GM23338 (cell line): ENCODE measurements around the gene MAN2A2. TPM values are rescaled to one million over a fixed set of nuclear protein-coding genes. Genes with fewer than 3 reads are reported as not detected.

ENCODE experiments used
- ATAC-seq: fragments of 200-7000 bp; cut with Tn5 transposase; 3 replicates; pipeline ENCODE4 v1.9.1; 2020
- DNase-seq: peaks from one replicate; pipeline ENCODE4 v3.0.0-alpha.2; 2015; ENCODE audit warnings: low spot score
- H2AFZ ChIP-seq: fragments of 200-600 bp; sonication (generic); 2 replicates; pipeline ENCODE4 v1.8.0; 2016; ENCODE audit warnings: antibody characterized with exemption, mild to moderate bottlenecking, moderate library complexity
- H3F3A ChIP-seq: fragments of 200-600 bp; sonication (generic); replicated peaks from 2 replicates; pipeline ENCODE4 v1.8.0; 2017; ENCODE audit warnings: antibody characterized with exemption, mixed run types, low read depth
- H3K27ac ChIP-seq: fragments of 200-600 bp; sonication (generic); 2 replicates; pipeline ENCODE4 v1.6.1; 2016; ENCODE audit warnings: low read depth
- H3K27me3 ChIP-seq: fragments of 200-600 bp; sonication (generic); 2 replicates; pipeline ENCODE4 v1.8.0; 2016; ENCODE audit warnings: mild to moderate bottlenecking, mixed run types, moderate library complexity; ENCODE audit not compliant: insufficient read depth
- H3K36me3 ChIP-seq: fragments of 200-600 bp; sonication (generic); 2 replicates; pipeline ENCODE4 v1.8.0; 2016; ENCODE audit warnings: mild to moderate bottlenecking; ENCODE audit not compliant: insufficient read depth
- H3K4me1 ChIP-seq: fragments of 200-600 bp; sonication (generic); 2 replicates; pipeline ENCODE4 v1.8.0; 2016; ENCODE audit warnings: mild to moderate bottlenecking, moderate library complexity; ENCODE audit not compliant: insufficient read depth
- H3K4me2 ChIP-seq: fragments of 200-600 bp; sonication (generic); 2 replicates; pipeline ENCODE4 v1.7.1; 2017; ENCODE audit warnings: mixed run types
- H3K4me3 ChIP-seq: fragments of 200-600 bp; sonication (generic); 2 replicates; pipeline ENCODE4 v1.6.1; 2016; ENCODE audit warnings: mixed run types
- H3K79me2 ChIP-seq: fragments of 200-600 bp; sonication (generic); replicated peaks from 2 replicates; pipeline ENCODE4 v1.8.0; 2017; ENCODE audit warnings: mild to moderate bottlenecking; ENCODE audit not compliant: insufficient read depth
- H3K9me2 ChIP-seq: fragments of 200-600 bp; sonication (generic); 2 replicates; pipeline ENCODE4 v1.8.0; 2017; ENCODE audit not compliant: insufficient read depth
- H4K20me1 ChIP-seq: fragments of 200-600 bp; sonication (generic); replicated peaks from 2 replicates; pipeline ENCODE4 v1.8.0; 2017; ENCODE audit warnings: mild to moderate bottlenecking; ENCODE audit not compliant: insufficient read depth
- H3K27ac Mint-ChIP-seq: 2 replicates; pipeline ENCODE4 v1.8.0; 2020; ENCODE audit warnings: inconsistent platforms, mild to moderate bottlenecking, moderate library complexity, mixed read lengths
- H3K27me3 Mint-ChIP-seq: 3 replicates; pipeline ENCODE4 v1.8.0; 2022; ENCODE audit warnings: low read depth, mild to moderate bottlenecking, moderate library complexity, mixed read lengths, inconsistent platforms; ENCODE audit not compliant: insufficient read depth, poor library complexity
- H3K36me3 Mint-ChIP-seq: 3 replicates; pipeline ENCODE4 v1.8.0; 2021; ENCODE audit warnings: low read depth, mild to moderate bottlenecking, inconsistent platforms, moderate library complexity, mixed read lengths
- H3K4me1 Mint-ChIP-seq: 3 replicates; pipeline ENCODE4 v1.8.0; 2020; ENCODE audit warnings: mild to moderate bottlenecking, inconsistent platforms, mixed read lengths
- H3K4me3 Mint-ChIP-seq: 3 replicates; pipeline ENCODE4 v1.8.0; 2021; ENCODE audit warnings: moderate library complexity, mild to moderate bottlenecking, inconsistent platforms, mixed read lengths
- H3K9me3 Mint-ChIP-seq: 3 replicates; pipeline ENCODE4 v1.8.0; 2020; ENCODE audit warnings: moderate library complexity, mild to moderate bottlenecking, inconsistent platforms, mixed read lengths
- CREB1 ChIP-seq: fragments of 250-450 bp; sonication (Bioruptor Pico); IDR thresholded peaks from 2 replicates; pipeline ENCODE4 v1.5.0; 2020; ENCODE audit warnings: low read depth, mild to moderate bottlenecking, moderate library complexity
- CTCF ChIP-seq, 2 experiments: fragments of 200-600 bp in 1 of 2; sonication (generic) in 1 of 2; conservative IDR thresholded peaks; 2 replicates each; pipeline versions ENCODE4 v1.5.1 to v1.6.1; 2016 to 2017; ENCODE audit warnings: antibody characterized with exemption in 2 of 2, low read depth in 2 of 2, mild to moderate bottlenecking in 2 of 2, moderate library complexity in 1 of 2
- EZH2 ChIP-seq: fragments of 200-600 bp; sonication (generic); IDR thresholded peaks from one replicate; pipeline ENCODE4 v1.8.0; 2017; ENCODE audit warnings: antibody characterized with exemption, mild to moderate bottlenecking, low read depth; ENCODE audit not compliant: unreplicated experiment
- JUNB ChIP-seq: IDR thresholded peaks from one replicate; pipeline ENCODE4 v1.6.1; 2016; ENCODE audit warnings: antibody characterized with exemption; ENCODE audit not compliant: unreplicated experiment
- POLR2AphosphoS5 ChIP-seq: IDR thresholded peaks from 2 replicates; pipeline ENCODE4 v1.6.1; 2016; ENCODE audit warnings: antibody characterized with exemption, low read depth
- REST ChIP-seq: IDR thresholded peaks from one replicate; pipeline ENCODE4 v1.6.1; 2018; ENCODE audit warnings: antibody characterized with exemption; ENCODE audit not compliant: unreplicated experiment
- ZNF462 ChIP-seq: fragments of 250-450 bp; sonication (Bioruptor Pico); IDR thresholded peaks from 2 replicates; pipeline ENCODE4 v1.5.0; 2020; ENCODE audit warnings: mild to moderate bottlenecking, moderate library complexity
- polyA plus RNA-seq: library from polyadenylated mRNA; unstranded; fragments of >200 nt; fragmentation: Nextera tagmentation; extraction: Ambion mirVana; gene quantifications from 2 replicates; pipeline ENCODE4 v1.2.1, GENCODE V29; 2016
- total RNA-seq: library from RNA; depleted of rRNA; stranded (reverse); fragments of >200 nt; shearing (Covaris generic); gene quantifications from 2 replicates; pipeline ENCODE4 v1.2.3, GENCODE V29; 2014
- TF ChIP-seq, protein P1 (sequence below): IDR thresholded peaks from 2 replicates; pipeline ENCODE4 v1.6.1; 2016; ENCODE audit warnings: antibody characterized with exemption

Gene MAN2A2
- total and polyA plus RNA-seq, 2 experiments from 2014 or later = 8.2 to 17.1 TPM

DNA sequence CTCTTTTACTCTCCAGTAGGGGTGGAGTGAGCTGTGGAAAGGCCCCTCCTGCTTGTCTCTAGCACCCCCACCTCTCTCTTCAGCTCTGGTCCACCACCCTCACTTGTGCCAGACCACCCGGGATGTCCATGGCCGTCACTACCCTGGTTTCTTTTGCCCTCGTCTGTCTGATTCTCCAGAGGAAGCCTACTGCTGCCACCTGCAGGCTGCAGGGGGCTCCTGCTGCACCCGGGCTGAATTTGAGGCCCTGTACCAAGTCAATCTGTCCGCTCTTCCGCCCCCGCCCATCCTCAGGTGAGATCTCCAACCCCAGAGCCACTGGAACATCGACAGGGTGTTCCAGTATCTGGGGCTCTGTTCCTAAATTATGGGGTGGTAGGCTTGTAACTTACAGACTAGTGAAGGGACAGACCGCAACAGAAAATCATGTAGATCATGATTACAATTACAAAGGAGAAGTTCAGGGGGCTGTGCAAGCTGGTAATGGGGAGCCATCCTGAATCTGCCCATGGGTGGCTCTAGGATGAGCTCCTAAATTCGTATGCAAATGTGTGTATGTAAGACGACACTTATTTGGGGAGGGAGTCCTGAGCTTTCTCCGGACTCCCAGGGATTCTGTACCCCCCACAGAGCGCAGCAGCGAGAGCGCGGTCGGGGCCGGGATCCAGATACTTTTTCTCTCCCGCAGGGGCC is 31.3 kb downstream of the MAN2A2 start:
- H3K9me3 Mint-ChIP-seq = no peaks in the 10 kb centered on the region
- H3K4me3 Mint-ChIP-seq = peak overlapping the region; percentile 84
- H3K36me3 ChIP-seq = peaks cover 14% of the 10 kb centered on the region; the same call in 1 of the 2 replicates
- H3K4me1 Mint-ChIP-seq = peaks cover 29% of the 10 kb centered on the region
- ATAC-seq = peak; percentile 50
- DNase-seq = peak; percentile 96
- peaks cover 12% of the 10 kb centered on the region for H3K36me3 Mint-ChIP-seq
- H3K4me3 ChIP-seq = peak overlapping the region; percentile 90
- peak overlapping the region; percentile 100 for H3K4me2 ChIP-seq
- no peaks in the 10 kb centered on the region for H3K9me2 ChIP-seq
- TF ChIP-seq, protein P1, sequence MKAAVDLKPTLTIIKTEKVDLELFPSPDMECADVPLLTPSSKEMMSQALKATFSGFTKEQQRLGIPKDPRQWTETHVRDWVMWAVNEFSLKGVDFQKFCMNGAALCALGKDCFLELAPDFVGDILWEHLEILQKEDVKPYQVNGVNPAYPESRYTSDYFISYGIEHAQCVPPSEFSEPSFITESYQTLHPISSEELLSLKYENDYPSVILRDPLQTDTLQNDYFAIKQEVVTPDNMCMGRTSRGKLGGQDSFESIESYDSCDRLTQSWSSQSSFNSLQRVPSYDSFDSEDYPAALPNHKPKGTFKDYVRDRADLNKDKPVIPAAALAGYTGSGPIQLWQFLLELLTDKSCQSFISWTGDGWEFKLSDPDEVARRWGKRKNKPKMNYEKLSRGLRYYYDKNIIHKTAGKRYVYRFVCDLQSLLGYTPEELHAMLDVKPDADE = no peak
- TF ChIP-seq ZNF462 (no peak), EZH2 (no peak), REST (no peak), JUNB (no peak), POLR2AphosphoS5 (no peak), CTCF (conservative IDR thresholded peaks at IDR 0.05; ENCODE audit: low read depth in 2 of 2) (peak; percentile 81 to 91), CREB1 (CRISPR knock-in tag) (no peak)
- no peaks in the 10 kb centered on the region; the same call in 1 of the 2 replicates for H4K20me1 ChIP-seq
- peaks cover 6% of the 10 kb centered on the region; the same call in 1 of the 2 replicates for H3F3A ChIP-seq
- no peaks in the 10 kb centered on the region; the same call in 1 of the 2 replicates for H3K79me2 ChIP-seq
- peaks cover 10% of the 10 kb centered on the region; the same call in 1 of the 2 replicates for H3K27me3 ChIP-seq
- H2AFZ ChIP-seq = peak overlapping the region; percentile 98
- H3K4me1 ChIP-seq = peaks cover 23% of the 10 kb centered on the region
- H3K27ac Mint-ChIP-seq = 0 out of 2 replicates have a peak overlapping the region, but pooled peaks have one; percentile 42
- no peak overlapping the region for H3K27ac ChIP-seq
- peaks cover 16% of the 10 kb centered on the region for H3K27me3 Mint-ChIP-seq
